GM12891 (cell line): ENCODE data around the gene ADCY2.

Experiments
- DNase-seq: peaks from one replicate; pipeline ENCODE4 v3.0.0; 2011; ENCODE audit warnings: low spot score; ENCODE audit not compliant: insufficient read length
- FAIRE-seq: peaks from 2 replicates; lab custom pipeline; 2011; peaks lifted over from hg19 to GRCh38; lab: Jason Lieb, UNC
- PAX5 ChIP-seq: IDR thresholded peaks from 2 replicates; pipeline ENCODE4 v1.6.1; 2011; ENCODE audit warnings: low read length, moderate library complexity, mild to moderate bottlenecking; ENCODE audit not compliant: insufficient read depth, severe bottlenecking
- POLR2A ChIP-seq: IDR thresholded peaks from 2 replicates; pipeline ENCODE4 v1.6.1; 2011; ENCODE audit warnings: low read depth, low read length, control low read depth
- POLR2AphosphoS5 ChIP-seq: IDR thresholded peaks from 2 replicates; pipeline ENCODE4 v1.6.1; 2011; ENCODE audit warnings: low read depth, low read length, control low read depth
- POU2F2 ChIP-seq: IDR thresholded peaks from 2 replicates; pipeline ENCODE4 v1.6.1; 2011; ENCODE audit warnings: low read depth, mild to moderate bottlenecking, control low read depth, low read length, moderate library complexity
- SPI1 ChIP-seq: IDR thresholded peaks from 2 replicates; pipeline ENCODE4 v1.6.1; 2011; ENCODE audit warnings: low read depth, low read length, control low read depth
- TAF1 ChIP-seq: IDR thresholded peaks from 2 replicates; pipeline ENCODE4 v1.6.1; 2011; ENCODE audit warnings: low read depth, low read length, control low read depth

The ADCY2 gene

DNA sequence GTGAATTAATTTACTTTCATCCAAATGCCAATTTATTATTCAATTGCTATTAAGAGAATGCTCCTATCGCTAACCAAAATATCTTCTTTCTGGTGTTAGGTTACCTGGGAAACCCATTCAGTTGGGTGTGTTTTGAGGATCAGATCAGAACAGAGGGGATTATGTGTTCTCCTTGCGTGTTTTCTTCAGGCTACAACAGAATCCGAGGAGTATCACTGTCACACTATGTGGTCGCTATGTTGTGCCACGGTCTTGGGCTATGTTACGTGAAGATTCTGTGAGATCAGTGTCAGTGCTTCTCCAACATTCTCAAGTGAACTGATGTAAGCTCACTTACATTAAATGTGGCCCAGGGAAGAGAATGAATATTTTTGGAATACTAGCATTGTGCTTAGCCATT lies 39.0 kb downstream of the ADCY2 start:
- FAIRE-seq (no peak), DNase-seq (no peak)
- TF ChIP-seq POLR2AphosphoS5 (no peak), TAF1 (no peak), SPI1 (no peak), POU2F2 (no peak), POLR2A (no peak), PAX5 (no peak)

DNA sequence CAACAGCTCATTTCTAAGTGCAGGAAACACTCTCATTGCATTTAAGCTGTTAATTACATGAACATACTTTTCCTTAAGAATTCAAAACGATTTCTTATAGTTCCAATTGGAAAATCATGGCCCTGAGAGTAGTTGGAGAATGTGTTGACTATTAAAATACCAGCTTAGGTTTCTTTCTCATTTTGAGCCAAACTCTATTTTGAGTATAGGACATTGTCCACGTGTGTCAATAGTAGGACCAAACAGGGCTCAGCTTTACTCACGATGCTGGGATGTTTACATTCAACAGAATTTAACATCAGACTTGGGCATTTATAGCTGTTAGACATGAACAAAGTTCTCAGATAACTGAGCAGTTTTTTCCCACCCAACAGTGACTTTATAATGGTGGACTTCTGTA lies 39.6 kb downstream of the ADCY2 start:
- TF ChIP-seq POLR2AphosphoS5 (no peak), POLR2A (no peak), SPI1 (no peak), POU2F2 (no peak), PAX5 (no peak), TAF1 (no peak)
- FAIRE-seq (no peak), DNase-seq (no peak)

DNA sequence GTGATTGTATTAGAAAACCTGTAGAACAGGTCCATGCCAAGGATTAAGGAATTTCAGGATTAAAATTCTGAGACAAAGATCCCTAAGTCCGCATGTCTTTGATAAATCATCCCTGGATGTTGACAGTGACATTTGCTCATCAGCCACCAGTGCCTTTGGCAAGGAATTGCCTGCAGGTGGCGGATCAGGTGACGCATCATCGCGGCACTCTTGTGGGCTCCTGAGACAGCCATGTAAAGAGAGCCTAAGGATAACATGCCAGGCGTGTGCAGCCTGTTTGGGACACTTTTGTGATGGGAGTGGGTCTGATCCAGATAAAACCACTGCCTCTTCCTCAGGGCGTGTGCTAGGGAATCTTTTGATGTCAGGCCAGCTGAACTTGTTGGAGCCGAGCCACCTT lies 40.6 kb downstream of the ADCY2 start:
- FAIRE-seq (no peak), DNase-seq (no peak)
- no peak for TF ChIP-seq POLR2A
- no peak for TF ChIP-seq SPI1
- TF ChIP-seq POU2F2: no peak
- TF ChIP-seq POLR2AphosphoS5: no peak
- no peak for TF ChIP-seq PAX5
- no peak for TF ChIP-seq TAF1

DNA sequence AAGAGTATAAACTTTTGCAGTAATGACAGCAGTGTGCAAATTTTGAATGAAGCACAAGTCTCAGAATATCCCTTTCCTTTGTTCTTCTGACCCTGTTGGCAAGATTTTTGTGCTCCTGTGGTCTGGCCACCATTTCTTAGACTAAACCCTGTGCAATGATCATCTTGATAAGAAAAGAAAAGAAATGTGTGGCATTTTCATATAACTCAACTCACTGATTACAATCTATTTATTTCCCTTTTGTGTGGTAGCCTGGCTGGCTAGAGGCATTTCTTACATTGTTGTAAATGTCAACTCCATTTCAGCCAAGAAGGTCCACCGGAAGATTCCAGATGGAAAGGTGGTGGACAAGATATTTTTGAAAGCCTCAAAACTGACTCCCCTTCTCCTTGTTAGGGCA lies 41.9 kb downstream of the ADCY2 start:
- TF ChIP-seq POLR2AphosphoS5 (no peak), TAF1 (no peak), POLR2A (no peak), PAX5 (no peak), SPI1 (no peak), POU2F2 (no peak)
- DNase-seq: no peak
- no peak for FAIRE-seq

DNA sequence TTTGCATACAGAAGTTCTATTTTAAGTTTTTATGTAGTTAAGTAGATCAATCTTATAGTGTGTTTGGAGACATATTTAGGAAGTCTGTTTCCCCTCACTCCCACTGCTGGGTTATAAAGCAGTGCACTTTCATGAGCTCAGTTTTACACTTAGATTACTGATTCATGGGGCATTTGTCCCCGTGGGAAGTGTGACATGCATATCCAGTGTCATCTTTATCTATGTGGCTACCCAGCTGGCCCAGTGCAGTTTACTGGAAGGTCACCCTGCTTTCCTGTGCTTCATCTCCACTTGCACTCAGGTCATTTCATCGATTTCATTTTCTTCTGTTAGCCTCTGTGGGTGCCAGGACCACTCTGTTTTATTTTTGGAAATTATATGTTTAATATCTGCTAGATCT lies 49.1 kb downstream of the ADCY2 start:
- TF ChIP-seq POU2F2 (no peak), SPI1 (no peak), POLR2A (no peak), PAX5 (no peak), POLR2AphosphoS5 (no peak), TAF1 (no peak)
- no peak for DNase-seq
- FAIRE-seq: no peak

DNA sequence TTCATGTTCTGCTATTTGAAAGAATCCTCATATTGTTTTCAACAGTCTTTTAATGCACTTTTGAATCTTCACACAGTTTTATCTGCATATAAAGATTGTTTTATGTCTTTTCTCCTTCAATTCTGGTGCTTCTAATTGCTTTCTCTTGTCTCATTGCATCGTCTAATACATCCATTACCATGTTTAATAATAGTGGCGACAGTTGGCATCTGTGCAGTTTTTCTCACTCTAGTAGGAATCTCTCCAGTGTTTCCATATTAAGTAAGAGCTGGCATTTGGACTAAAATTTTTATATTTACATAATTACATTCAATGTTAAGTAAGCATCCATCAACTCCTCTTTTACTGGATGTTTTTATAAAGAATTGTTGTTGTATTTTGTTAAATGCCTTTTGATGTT lies 49.9 kb downstream of the ADCY2 start:
- TF ChIP-seq POLR2AphosphoS5 (no peak), POLR2A (no peak), POU2F2 (no peak), TAF1 (no peak), SPI1 (no peak), PAX5 (no peak)
- no peak for FAIRE-seq
- DNase-seq: no peak

DNA sequence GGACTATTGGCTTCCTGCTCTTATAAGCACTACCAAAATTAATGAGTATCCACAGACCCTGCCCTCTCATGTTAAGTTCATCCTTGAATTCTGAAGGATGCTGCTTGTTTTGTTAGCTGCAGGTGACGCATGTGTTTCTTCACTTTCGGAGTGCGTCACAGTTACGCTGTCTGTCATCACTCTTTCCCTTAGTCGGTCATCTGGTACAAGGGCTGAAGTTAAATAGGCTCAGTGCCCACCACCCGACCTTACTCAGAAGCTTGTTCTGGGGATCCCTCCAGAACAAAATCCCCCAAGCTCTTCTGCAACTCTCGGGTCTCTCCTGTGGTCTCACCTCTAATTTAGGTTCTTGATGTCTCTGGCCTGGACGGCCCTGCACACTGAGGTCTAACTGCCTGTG lies 51.0 kb downstream of the ADCY2 start:
- no peak for TF ChIP-seq POU2F2
- TF ChIP-seq TAF1: no peak
- no peak for TF ChIP-seq POLR2AphosphoS5
- no peak for TF ChIP-seq POLR2A
- no peak for TF ChIP-seq SPI1
- no peak for TF ChIP-seq PAX5
- no peak for DNase-seq
- FAIRE-seq: no peak

DNA sequence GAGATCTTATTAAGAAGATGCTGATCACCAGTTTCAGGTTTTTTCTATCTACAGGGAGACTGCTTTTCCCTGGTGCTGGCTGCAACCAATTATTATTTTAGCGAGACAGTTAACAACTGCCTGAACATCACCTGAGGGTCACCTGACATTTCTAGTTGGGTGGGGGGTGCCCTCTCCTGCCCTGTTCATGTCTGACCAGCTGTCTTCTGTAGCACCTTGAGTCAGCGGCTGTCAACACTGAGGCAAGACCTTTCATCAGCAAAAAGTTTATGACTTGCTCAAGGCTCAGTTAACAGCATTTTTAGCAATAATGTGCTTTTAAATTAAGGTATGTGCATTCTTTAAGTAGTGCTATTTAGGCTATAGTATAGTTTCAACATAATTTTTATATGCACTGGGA lies 58.0 kb downstream of the ADCY2 start:
- FAIRE-seq (no peak), DNase-seq (no peak)
- no peak for TF ChIP-seq PAX5
- no peak for TF ChIP-seq POLR2A
- TF ChIP-seq POLR2AphosphoS5: no peak
- TF ChIP-seq POU2F2: no peak
- no peak for TF ChIP-seq TAF1
- TF ChIP-seq SPI1: no peak

DNA sequence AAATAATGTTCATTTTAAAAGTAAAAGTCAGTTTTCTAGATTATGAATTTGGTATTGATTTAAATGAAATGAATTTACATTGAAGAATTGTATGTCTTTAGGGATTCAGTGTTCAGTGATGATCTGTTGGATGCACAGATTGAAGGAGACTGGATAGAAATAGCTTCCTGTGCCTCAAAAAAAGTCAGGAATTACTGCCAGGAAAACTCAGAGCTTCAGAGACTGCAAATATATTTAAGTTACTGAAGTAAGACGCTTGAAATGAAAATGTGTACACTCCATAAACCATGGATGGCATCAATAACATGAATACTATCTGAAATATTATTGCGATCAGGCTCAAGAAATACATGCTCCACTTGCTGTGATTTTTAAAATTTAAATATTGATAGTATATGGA lies 60.3 kb downstream of the ADCY2 start:
- DNase-seq (no peak), FAIRE-seq (no peak)
- TF ChIP-seq PAX5 (no peak), TAF1 (no peak), POLR2AphosphoS5 (no peak), POLR2A (no peak), POU2F2 (no peak), SPI1 (no peak)

DNA sequence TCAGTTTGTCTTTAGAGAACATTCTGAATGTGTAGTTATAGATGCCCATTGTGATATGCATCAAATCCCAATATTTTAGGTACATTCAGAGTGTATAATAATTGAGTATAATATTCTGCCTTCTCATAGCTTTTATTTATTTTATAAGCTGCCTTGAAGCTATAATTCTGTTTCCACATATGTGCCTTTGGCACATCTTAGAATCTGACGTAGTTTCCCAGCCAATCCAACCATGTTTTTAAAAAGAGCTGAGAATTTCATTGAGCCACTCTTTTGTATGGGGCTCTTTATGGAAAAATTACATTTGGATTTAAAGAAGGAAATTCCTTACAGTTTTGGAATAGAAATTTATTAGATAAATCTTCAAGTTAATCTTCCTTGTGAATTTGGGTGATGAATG lies 65.4 kb downstream of the ADCY2 start:
- FAIRE-seq: no peak
- no peak for TF ChIP-seq POLR2A
- TF ChIP-seq TAF1: no peak
- TF ChIP-seq POLR2AphosphoS5: no peak
- TF ChIP-seq SPI1: no peak
- no peak for TF ChIP-seq POU2F2
- no peak for TF ChIP-seq PAX5
- no peak for DNase-seq

DNA sequence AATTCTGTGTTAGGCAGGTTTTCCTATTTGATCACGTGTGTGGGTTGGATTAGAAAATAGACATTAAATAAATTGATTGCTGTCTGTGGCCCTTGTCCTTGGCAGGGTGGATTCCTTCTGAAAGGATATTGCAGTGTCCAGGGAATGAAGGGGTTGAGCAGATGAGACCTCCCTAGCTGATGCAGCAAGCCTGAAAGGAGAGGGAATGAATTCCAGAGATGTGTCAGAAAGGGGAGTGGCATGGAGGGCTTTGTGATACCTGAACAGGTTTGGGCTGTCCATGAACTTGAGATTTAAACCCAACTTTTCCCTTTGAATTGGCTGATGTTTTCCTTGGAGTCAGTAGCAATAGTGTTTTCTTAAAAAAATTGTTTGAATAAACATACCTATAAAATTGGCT lies 66.8 kb downstream of the ADCY2 start:
- no peak for DNase-seq
- no peak for FAIRE-seq
- TF ChIP-seq PAX5 (no peak), POU2F2 (no peak), POLR2AphosphoS5 (no peak), POLR2A (no peak), TAF1 (no peak), SPI1 (no peak)
